Renal pelvis (tissue), 4 donors: ENCODE measurements around the gene TTLL4. TPM values are rescaled to one million over a fixed set of nuclear protein-coding genes. Genes with fewer than 3 reads are reported as not detected.

Experiments used
- DNase-seq: peaks from one replicate; pipeline ENCODE4 v3.0.0-alpha.2; 2013
- polyA plus RNA-seq, 3 donors: library from polyadenylated mRNA; unstranded; fragments of 120-200 nt; gene quantifications; one replicate each; pipeline ENCODE4 v1.2.1, GENCODE V29; 2013; ENCODE audit not compliant: insufficient read length in 3 of 3

TTLL4 gene
- polyA plus RNA-seq, 3 donors, result 30.6 to 44.1 (median 40.2) TPM

DNA sequence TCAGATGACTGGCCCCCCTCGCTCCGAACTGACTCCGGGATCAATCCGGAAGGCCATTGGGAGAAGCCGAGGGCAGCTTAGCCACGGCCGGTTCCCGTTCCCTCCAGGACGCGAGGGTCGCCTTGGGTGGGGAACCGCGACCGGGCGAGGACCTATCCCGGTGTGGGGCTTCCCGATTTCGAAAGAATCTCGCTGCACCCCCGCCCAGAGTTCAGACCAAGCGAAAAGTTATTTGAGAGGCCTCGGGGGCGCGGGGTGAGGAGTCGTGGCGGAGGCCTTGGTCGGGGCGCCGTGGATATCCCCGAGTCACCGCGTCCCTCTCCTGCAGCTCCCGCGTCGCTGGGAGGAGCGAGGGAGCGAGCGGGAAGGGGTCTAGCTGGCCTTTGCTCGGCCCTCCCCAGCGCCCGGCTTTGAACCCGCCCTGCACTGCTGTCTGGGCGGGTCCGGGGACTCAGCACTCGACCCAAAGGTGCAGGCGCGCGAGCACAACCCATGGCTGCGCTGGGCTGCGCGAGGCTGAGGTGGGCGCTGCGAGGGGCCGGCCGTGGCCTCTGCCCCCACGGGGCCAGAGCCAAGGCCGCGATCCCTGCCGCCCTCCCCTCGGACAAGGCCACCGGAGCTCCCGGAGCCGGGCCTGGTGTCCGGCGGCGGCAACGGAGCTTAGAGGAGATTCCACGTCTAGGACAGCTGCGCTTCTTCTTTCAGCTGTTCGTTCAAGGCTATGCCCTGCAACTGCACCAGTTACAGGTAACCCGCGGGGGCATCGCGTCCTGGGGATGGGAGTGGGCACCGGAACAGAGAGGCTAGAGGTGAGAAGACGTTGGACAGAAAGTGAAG is 71.3 kb downstream of the TTLL4 start, which contains the start of gene CYP27A1:
Gene CYP27A1 (plus strand): TSS at position 457 of the 837 bp plus-strand sequence. CDS start 36 bp downstream, at position 493.
- DNase-seq, result no peak

DNA sequence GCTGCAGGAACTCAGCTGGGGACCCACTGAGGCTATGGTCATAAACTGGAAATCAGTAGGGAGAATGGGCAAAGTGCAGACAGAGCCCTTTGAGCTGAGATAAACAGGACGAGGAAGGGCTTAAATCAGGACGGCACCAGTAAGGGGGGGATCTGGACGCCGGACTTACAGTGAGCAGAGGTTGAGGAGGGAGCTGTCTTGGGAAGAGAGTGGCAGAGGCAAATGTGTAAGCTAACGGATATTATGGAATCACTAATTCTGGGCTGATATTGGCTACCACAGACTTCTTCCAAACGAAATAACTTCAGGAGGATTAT is 71.9 kb downstream of the TTLL4 start:
- DNase-seq, result no peak

DNA sequence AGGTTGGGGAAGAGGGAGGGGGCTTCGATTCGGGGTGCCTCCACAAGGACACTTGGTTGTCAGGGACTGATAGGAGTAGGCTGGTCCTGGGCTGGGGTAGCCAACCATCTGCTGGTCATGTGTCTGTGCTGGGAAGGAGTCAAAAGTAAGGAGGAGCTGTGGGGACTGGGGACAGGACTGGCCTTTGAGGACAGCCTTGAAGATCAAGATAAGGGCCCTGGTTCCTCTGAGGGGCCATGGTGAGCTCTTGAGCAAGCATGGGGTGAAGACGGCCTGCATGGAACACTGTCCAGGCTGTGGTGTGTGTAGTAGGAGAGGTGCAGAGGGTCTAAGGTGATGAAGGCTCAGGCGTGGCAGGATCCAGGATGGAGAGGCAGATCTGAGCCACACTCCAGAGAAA is 73.1 kb downstream of the TTLL4 start:
- no peak for DNase-seq

DNA sequence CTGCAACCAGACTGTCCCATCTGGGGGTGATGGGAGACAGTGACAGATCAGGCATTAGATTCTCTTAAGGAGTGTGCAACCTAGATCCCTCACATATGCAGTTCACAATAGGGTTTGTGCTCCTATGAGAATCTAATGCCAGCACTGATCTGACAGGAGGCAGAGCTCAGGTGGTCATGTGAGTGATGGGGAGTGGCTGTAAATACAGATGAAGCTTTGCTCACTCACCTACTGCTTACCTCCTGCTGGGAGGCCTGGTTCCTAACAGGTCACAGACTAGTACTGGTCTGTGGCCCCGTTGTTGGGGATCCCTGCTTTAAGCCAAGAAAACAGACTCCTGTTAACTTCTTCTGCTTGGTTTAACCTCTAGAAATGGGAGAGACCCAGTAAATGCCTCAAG is 74.5 kb downstream of the TTLL4 start:
- DNase-seq, result no peak

DNA sequence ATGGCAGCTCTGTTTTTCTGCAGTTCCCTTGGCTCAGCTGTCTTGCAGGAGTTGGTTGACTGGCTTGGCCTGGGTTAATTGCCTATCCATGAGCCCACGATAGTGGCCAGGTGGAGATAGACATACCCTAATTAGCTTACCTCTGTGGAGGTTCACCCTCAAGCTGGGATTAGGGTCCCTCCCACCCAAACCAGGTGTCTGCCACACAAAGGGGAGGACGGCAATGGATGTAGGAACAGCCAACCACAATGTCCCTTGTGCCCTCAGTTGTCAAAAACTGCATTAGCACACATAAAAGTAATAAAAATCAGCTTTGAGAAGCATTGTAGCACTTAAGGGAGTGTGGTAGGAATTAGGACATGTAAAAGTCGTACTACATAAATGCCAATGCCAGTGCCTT is 75.5 kb downstream of the TTLL4 start:
- DNase-seq, result no peak

DNA sequence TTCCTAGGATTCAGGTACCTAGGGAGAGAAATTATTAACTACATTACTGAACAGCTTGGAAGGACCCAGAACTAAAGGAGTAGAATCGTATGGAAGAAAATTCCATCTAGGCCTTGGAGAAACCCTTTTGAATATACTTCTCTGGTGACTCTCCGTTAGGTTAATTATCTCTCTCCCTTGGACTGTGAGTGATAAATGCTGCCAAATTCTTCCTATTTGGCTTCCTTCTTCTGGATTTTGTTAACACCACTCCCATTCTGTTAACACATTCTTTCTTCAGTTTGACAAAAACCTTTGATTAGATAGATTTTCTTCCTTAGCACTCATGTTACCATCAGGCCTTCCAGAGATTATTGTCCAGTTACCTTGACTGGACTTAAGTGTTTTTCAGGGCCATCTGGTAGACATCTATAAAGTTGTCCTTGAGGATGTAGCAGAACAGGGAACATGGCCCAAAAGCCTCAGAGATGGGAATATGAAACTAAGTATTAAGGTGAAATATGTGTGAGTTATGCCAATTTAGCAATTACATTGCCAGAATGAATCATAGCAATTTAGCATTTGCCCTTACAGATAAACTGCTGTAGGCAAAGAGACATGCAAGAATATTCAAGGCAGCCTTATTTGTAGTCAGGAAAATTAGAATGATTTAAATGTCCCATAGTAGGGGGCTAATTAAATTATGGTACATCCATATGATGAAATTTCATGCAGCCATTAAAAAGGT is 78.1 kb downstream of the TTLL4 start:
- no peak for DNase-seq

DNA sequence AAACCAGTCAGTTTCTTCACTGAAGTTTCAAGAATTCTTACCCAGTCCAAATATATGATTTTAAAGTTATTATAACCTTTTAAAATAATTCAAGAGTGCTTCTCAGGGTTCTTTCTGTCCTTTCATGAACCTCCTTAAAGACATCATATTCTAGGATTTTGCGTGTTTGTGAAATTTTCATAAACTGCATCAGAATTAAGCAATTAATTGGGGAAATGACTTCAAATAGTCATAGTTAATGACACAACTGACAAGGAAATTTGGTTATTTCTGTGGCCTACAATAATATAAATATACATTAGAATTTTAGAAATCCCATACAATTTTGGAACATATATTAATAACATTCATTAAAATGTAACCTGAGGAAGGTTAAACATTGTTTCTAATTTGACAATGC is 81.8 kb downstream of the TTLL4 start:
- DNase-seq, result no peak

DNA sequence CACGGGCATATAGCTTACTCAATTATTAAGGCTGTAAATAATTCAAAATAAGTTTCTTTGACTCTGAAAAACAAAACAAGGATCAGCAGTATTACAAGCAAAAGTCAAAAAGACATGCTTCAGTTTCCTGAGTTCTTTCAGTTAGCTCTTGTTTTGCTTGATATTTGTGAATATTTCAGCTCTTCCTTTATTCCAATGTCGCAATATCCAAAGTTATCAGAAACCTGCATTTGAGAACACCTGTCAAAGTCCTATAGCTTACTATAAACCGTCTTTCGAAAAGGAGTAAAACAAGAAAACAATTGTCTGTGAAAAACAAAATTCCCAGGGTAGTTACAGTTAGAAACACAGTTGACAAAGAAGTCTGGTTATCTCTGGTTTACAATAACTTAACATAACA is 86.1 kb downstream of the TTLL4 start:
- DNase-seq, result no peak

DNA sequence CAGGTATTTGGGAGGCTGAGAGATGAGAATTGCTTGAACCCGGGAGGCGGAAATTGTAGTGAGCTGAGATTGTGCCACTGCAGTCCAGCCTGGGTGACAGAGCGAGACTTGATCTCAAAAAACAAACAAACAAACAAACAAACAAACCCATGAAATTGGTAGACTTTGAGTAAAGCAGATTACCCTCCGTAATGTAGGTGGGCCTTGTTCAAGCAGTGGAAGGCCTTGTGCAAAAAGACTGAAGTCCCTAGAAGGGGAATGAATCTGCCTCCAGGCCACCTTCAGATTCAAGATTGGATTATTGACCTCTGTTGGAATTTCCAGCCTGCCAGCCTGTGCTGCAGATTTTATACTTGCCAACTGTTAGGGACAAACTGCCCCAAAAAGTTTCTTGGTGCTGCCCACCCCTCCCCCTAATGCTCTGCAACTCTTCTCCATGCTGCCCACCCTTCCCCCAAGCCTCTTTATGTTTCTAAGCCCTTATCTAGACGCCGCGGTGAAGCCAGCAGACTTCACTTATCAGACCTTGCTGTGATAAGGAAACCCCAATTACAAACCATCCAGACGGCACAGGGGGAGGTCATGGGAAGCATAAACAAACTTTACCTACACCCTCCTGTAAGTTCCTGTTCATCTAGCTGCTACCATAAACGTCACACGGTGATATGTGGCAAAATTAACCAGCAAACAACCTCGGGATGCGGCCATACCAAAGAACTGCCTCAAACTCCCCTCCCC is 88.3 kb downstream of the TTLL4 start:
- no peak for DNase-seq

DNA sequence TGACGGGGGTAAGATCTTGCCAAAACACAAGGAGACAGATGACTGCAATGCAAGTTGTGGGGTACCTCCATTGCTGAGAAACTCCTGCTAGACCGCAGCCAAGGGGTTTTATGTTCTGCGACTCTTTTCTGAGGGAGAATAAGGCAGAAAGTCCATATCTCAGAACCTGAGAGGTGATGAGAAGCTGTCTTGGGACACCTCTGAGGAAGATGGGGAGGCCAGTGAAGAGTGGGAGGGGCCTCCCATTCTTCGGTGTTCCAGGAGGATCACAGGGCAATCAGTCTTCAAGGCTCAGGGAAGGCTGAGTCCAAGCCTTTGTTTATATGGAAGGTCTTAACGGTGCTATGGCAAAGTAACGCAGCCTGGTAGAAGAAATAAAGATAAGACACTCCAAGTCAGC is 89.4 kb downstream of the TTLL4 start:
- no peak for DNase-seq

DNA sequence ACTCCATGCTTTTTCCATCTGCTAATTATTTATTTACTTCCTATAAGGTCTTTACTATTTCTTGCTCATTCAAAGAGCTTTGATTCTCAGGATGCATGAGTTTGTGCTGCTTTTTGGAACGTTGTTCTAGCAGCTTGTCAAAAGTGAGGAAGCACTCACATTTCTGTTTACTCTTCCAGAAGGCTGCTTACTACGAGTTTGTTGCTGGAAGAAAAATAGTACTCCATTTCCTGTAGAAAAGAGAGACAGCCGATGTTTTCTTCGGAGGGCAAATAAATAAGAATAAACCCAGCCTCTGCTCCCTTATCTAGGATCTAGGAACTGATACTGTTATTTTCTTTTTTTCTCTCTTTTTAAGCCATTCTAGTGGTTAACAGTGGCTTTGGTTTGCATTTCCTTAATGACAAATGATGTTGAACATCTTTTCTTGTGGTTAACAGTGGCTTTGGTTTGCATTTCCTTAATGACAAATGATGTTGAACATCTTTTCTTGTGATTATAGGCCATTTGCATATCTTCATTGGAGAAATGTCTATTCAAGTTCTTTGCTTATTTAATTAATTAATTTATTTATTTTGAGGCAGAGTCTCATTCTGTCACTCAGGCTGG is 91.9 kb downstream of the TTLL4 start:
- no peak for DNase-seq

DNA sequence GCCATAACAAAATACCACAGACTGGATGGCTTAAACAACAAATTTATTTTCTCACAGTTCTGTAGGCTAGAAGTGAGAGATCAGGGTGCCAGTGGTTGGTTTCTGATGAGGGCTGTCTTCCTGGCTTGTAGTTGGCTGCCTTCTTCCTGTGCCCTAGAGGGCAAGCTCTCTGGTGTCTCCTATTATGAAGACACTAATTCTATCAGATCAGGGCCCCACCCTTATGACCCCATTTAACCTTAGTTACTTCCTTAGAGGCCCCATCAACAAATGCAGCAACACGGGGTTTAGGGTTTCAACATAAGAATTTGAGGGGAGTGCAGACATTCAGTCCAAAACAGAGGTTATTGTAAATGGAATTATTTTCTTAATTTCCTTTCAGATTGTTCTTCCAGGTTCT is 94.2 kb downstream of the TTLL4 start:
- no peak for DNase-seq

Other genes with a start within 250 kb of the TTLL4 start
- gene USP37, start 142.5 kb upstream of the TTLL4 start, polyA plus RNA-seq, result 10 to 100 TPM; 16.1 to 22.6 (median 16.4) TPM
- gene CNOT9, start 142.0 kb upstream of the TTLL4 start, polyA plus RNA-seq, result 10 to 100 TPM; 47.2 to 57.9 (median 57.1) TPM
- 10 to 100 TPM in 1 of 3 donors, 1 to 10 TPM in 2; 8.2 to 10.1 (median 9.6) TPM for gene PLCD4, start 102.9 kb upstream of the TTLL4 start, polyA plus RNA-seq
- gene ZNF142, start 51.2 kb upstream of the TTLL4 start, polyA plus RNA-seq, result 10 to 100 TPM; 18.9 to 25.3 (median 20.8) TPM
- gene BCS1L, start 51.2 kb upstream of the TTLL4 start, polyA plus RNA-seq, result 10 to 100 TPM; 53.9 to 61.2 (median 56.5) TPM
- 10 to 100 TPM; 43.4 to 45.9 (median 45.3) TPM for gene RNF25, start 38.8 kb upstream of the TTLL4 start, polyA plus RNA-seq
- 100 to 1,000 TPM in 2 of 3 donors, 10 to 100 TPM in 1; 65.8 to 113 (median 107) TPM for gene STK36, start 38.7 kb upstream of the TTLL4 start, polyA plus RNA-seq
- 10 to 100 TPM; 48.3 to 63.2 (median 59.1) TPM for gene CYP27A1, start 71.3 kb downstream of the TTLL4 start, polyA plus RNA-seq
- gene PRKAG3, start 121.0 kb downstream of the TTLL4 start, polyA plus RNA-seq, result under 1 TPM; 0.06 to 0.21 (median 0.12) TPM
- under 1 TPM; 0.36 to 0.61 (median 0.43) TPM for gene WNT6, start 149.0 kb downstream of the TTLL4 start, polyA plus RNA-seq
- gene WNT10A, start 170.0 kb downstream of the TTLL4 start, polyA plus RNA-seq, result 1 to 10 TPM; 1.0 to 1.6 (median 1.1) TPM
- gene CDK5R2, start 248.8 kb downstream of the TTLL4 start, polyA plus RNA-seq, result under 1 TPM in 1 of 3 donors, not detected in 2; 0.13 TPM